NCI-H1105 treated with DMSO at 0.1 percent for 48 hours (cell line): Measurements from ENCODE around the gene JOSD1.
A peak's percentile ranks its signal among the peaks of the same experiment; 100 is the strongest.

ENCODE experiments used
- DNase-seq: peaks from one replicate; lab custom pipeline; 2025; lab: John Stamatoyannopoulos, UW

Gene JOSD1

GRCh38 chr22:38712486-38713207 is 11.9 kb upstream of the JOSD1 start:
- DNase-seq, result no peak

GRCh38 chr22:38710866-38711265 is 10.1 kb upstream of the JOSD1 start:
- no peak for DNase-seq

DNA sequence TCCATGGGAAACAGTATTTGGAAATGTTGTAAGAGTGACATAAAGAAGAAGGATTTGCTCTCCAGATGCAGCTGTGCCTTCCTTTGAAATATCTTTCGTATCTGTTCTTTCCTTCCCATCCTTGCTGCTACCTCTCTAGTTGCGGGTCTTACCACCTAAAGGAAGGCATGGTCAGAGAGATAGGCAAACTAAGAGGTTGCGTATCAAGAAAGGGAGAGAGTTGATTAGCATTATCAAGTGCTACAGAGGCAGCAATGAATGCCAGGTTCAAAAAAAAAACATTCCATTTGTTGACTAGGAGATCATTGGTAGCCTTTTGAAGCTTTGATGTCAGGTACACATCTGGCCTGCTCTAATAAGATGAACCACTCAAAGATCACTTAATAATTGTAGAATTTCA is 9.6 kb upstream of the JOSD1 start:
- no peak for DNase-seq

GRCh38 chr22:38709306-38709705 is 8.6 kb upstream of the JOSD1 start:
- no peak for DNase-seq

DNA sequence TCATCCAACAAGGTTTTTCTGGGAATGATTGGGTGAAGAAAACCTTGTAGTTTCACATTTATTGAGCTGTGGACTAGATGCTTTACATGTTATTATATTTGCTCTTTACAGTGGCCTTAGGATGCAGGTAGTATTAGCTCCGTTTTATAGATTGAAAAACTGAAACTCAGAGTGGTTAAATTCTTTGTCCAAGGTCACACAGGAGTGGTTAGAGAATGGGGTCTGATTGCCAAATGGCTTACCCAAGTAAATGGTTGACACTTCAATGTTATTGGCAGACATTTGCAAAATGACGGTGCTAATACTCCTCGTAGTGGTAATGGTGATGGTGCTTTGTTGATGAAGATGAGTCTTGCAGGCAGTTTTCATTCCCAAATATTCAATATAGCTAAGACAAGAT is 7.2 kb upstream of the JOSD1 start:
- DNase-seq, result no peak

- DNase-seq, result no peak
These were observed 6.6 kb upstream of the JOSD1 start for GRCh38 chr22:38707346-38707745.

DNA sequence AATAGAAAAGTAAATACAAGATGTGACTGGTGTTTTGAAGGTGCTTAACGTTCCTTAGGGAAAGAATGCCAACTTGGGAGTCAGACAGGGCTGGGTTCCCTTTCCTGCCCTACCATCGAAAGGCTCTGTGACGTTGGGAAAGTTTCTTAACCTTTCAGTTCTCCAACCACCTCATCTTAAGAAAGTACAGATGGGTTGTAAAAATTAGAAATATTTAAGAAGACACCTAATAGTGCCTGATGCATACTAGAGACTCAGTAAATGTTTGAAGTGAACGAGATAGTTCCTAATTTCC is 6.1 kb upstream of the JOSD1 start:
- no peak for DNase-seq

- no peak for DNase-seq
These were observed 5.6 kb upstream of the JOSD1 start for GRCh38 chr22:38706101-38706900.

- peak; percentile 100 for DNase-seq
These were observed 4.7 kb upstream of the JOSD1 start, which contains the start of gene GTPBP1 for GRCh38 chr22:38705235-38706100. Gene GTPBP1 (plus strand): TSS chr22:38705944. CDS start chr22:38705956, 12 bp downstream.

- DNase-seq, result no peak
These were observed 4.0 kb upstream of the JOSD1 start for GRCh38 chr22:38704654-38705234.

- no peak for DNase-seq
These were observed 414 bp downstream of the JOSD1 start for GRCh38 chr22:38700270-38700788.

- DNase-seq, result no peak
These were observed 959 bp downstream of the JOSD1 start for GRCh38 chr22:38699784-38700183.

GRCh38 chr22:38699143-38699542 is 1.6 kb downstream of the JOSD1 start:
- no peak for DNase-seq

GRCh38 chr22:38698407-38699094 is 2.2 kb downstream of the JOSD1 start:
- DNase-seq, result no peak

- DNase-seq, result no peak
These were observed 3.2 kb downstream of the JOSD1 start for GRCh38 chr22:38697425-38698089.

- no peak for DNase-seq
These were observed 3.9 kb downstream of the JOSD1 start for GRCh38 chr22:38696606-38697424.

DNA sequence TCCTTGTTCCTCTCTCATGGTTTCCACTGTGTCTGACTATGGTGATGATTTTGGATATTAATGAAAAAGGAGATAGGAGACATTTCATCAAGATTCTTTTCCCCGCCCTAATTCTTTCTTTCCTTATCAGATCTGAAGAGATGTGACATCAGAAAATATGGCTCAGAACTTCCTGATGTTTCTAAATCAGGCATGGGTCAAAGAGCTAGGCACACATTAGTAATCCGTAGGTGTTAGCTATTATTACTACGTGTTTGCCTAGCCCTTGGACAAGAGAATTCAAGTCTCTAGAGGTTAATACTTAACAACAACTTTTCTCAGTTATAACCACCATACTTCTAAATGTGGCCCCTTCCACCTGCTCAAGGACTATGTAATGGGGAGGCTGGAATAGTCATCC is 5.8 kb downstream of the JOSD1 start:
- DNase-seq, result no peak

DNA sequence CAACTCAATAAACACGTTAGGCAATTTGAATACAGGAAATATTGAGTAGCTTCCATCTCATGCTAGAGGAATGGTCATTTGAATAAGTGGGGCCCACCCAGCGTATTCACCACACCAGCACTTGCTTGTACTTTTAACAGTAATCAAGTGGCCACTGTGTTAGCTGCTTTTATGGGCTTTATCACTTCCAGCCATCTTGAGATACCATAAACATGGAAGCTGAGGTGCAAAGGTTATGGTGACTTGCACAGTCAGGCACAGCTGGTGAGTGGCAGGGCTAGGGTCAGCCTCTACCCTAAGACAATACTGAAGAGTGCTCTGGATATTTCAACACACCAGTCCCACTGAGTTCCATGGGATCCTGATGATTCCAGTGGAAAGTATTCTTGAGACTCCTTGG is 6.7 kb downstream of the JOSD1 start:
- DNase-seq, result no peak

DNA sequence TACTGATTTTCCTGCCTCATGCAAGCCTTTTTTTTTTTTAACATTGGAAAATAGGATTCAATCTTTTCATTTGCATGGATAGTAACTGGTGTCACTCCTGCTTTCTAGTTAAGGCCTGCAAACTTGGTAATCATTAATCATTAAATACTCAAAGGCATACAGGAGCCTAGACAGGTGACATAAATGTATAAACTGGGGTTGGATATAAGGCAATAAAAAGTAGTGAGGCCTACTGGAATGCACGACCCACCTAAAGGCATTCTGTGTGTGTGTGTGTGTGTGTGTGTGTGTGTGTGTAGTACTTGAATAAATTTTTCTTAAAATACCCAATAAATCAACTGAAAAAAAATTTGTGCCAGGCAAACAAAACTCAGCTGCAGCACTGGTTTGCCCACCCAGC is 11.1 kb downstream of the JOSD1 start:
- DNase-seq, result no peak

- DNase-seq, result no peak
These were observed 15.0 kb downstream of the JOSD1 start for GRCh38 chr22:38685761-38686160.
